HG03565 (cell line): Measurements from ENCODE around the gene NME3.

Source experiments
- ATAC-seq: cut with Tn5 transposase; IDR thresholded peaks from one replicate; pipeline ENCODE4 v1.9.1; 2021; ENCODE audit warnings: mild to moderate bottlenecking, moderate library complexity; ENCODE audit not compliant: unreplicated experiment

NME3 gene

GRCh38 chr16:1770328-1771187 is 785 bp downstream of the NME3 start:
- no peak for ATAC-seq

- ATAC-seq, result no peak
Measured at GRCh38 chr16:1769402-1770300, 1.7 kb downstream of the NME3 start.

DNA sequence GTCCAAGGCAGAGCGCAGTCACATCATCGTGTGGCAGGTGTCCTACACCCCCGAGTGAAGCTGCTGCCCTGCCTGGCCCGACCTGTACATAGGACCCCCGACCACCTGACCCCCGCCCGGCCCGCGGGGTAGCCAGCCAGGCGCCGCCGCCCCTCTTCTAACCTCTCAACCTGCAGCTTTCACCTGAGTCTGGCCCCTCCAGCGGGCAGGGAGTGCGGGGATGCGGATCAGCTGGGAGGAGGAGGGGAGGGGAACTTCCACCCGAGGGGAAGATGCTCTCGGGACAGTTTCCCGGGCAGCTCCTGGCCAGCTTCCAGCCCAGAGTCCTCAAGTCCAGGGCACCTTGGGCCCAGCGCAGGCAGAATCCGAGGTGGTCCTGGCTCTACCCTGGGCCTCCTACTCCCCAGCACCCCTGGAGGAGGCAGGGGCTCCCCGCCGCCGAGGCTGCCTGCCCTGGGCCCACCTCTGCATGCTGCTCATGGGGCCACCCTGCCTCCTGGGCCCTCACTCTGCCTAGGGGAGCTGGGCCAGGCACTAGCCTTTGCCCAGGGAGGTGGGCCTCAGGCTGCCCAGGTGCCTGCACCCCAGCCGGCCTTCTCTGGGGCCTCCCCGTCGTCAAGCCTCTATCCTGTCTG is 2.5 kb downstream of the NME3 start:
- no peak for ATAC-seq

GRCh38 chr16:1768061-1768766 is 3.1 kb downstream of the NME3 start:
- no peak for ATAC-seq

DNA sequence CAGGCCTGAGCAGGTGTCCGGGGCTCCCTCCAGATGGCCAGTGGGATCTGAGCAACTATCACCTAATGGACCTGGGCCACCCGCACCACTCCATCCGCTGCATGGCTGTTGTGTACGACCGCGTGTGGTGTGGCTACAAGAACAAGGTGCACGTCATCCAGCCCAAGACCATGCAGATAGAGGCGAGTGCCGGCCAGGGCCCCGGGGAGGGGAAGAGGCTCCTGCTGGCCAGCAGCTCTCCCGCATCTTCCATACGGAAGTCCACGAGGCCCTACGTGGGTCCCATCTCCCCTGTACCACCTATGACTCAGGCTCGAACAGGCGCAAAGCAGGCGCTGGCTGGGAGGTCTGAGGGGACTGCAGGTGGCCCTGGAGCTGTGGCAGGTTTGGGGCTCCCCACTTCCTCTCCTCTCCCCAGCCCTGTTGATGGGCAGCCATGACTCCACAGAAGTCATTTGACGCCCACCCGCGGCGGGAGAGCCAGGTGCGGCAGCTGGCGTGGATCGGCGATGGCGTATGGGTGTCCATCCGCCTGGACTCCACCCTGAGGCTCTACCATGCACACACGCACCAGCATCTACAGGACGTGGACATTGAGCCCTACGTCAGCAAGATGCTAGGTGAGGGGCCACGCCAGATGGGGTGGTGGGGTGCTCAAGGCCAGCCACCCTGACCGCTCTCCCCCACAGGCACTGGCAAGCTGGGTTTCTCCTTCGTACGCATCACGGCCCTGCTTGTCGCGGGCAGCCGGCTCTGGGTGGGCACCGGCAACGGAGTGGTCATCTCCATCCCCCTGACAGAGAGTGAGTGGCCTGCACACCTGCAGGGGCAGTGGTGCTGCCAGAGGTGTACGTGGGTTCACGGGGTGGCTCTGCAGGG is 4.0 kb downstream of the NME3 start:
- ATAC-seq, result no peak

DNA sequence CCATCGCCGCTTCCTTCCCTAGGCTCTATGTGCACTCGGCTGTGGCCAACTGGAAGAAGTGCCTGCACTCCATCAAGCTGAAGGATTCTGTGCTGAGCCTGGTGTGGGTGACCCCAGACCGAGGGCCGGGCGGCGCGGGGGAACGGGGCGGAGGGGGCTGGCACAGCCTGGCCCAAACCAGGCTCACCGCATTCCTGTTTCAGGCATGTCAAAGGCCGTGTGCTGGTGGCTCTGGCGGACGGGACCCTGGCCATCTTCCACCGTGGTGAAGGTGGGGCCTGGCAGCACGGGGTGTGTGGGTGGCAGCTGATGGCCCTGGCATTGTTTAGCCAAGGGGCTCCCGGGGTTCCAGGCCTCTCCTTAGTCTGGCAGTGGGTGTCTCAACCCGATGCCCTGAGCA is 4.6 kb downstream of the NME3 start:
- ATAC-seq, result no peak

- no peak for ATAC-seq
Measured at GRCh38 chr16:1766231-1766630, 5.1 kb downstream of the NME3 start.

DNA sequence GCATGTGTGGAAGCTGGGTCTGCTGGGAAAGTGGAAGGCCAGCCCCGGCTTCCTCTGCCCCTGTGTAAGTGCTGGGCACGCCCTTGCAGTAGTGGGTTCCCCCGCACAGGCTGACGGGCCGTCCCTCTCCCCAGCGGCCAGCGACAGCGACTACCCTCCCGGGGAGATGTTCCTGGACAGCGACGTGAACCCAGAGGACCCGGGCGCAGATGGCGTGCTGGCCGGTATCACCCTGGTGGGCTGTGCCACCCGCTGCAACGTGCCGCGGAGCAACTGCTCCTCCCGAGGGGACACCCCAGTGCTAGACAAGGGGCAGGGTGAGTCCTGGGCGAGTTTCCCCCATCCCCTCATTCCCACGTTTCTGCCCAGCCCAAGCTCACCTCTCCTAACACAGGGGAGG is 5.5 kb downstream of the NME3 start:
- no peak for ATAC-seq

- no peak for ATAC-seq
Measured at GRCh38 chr16:1764971-1765370, 6.4 kb downstream of the NME3 start.

- ATAC-seq, result no peak
Measured at GRCh38 chr16:1763521-1764511, 7.5 kb downstream of the NME3 start.

DNA sequence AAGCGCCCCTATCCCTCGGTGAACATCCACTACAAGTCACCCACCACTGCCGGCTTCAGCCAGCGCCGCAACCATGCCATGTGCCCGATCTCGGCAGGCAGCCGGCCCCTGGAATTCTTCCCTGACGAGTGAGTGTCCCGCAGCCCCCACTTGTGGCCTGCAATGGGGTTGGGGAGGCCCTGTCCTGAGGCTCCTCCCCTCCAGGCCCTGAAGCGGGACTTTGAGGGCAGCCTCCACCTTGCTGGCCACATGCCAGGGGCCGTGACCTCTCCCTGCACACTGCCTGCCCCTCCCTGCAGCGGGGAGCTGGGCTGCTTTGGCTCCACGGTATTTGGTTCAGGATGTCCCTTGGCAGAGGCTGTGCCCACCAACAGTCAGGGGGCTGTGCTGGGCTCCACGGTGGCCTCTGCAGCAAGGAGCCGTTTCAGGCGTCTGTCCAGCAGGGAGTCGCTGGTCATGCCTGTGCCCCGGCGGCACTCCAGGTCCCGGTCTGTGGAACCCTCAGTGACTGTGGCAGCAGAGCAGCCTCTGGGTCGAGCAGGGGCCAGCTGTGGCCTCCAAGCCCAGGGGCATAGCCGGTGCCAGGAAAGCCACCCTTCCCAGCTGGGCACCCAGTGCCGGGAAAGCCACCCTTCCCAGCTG is 8.3 kb downstream of the NME3 start:
- ATAC-seq, result no peak

- ATAC-seq, result no peak
Measured at GRCh38 chr16:1762196-1762878, 9.0 kb downstream of the NME3 start.

DNA sequence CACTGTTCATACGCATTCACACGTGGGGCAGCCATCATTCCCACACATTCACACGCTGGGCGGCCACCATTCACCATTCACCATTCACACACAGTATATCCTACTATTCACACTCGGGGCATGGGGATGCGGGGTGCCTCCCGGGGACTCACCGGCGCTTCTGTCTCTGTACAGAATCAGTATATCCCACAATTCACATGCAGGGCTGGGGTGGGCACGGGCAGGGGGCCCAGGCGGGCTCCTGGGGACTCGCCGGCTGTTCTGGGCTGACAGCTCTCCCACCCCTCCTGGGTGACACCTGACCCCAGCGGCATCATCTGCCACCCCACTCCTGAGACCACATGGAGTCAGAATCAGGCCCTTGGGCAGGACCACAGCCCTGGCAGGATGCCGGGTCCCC is 9.6 kb downstream of the NME3 start:
- no peak for ATAC-seq

DNA sequence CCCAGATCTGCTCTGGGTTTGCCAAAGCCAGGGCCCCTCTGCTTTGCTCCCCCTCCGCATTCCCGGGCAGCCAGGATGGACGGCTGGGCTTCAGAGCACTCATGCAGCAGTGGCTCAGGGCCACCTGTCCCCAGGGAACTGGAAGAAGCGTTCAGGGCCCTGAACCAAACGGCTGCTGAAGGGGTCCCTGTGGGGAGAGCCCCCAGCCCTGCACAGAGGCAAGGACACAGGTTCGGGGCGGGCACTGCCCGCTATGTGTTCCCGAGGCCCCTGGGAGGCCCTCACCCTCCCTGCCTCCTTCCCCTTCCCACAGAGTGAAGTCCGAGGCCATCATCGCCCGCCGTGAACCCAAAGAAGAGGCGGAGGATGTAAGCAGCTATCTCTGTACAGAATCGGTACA is 10.4 kb downstream of the NME3 start:
- ATAC-seq, result no peak

DNA sequence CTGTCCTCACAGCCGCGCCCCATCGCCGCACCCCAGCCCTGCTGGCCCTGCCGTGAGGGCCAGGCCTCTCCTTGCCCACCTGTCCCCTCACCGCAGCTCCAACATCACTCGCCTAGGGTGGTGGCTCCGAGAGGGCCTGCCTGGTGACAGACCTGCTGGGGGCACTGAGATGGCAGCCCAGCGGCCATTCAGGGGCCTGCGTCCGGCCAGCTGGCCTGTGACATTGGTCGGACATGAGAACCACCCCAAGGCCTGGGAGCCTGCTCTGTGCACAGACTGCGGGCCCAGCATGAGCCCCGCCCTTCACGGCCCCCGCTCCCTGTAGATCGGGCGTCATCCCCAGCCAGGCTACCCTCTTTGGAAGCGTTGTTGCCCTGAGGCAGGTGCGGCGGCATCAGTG is 11.8 kb downstream of the NME3 start:
- ATAC-seq, result no peak

GRCh38 chr16:1758923-1759322 is 12.4 kb downstream of the NME3 start:
- ATAC-seq, result no peak

GRCh38 chr16:1757714-1758461 is 13.5 kb downstream of the NME3 start:
- ATAC-seq, result no peak
